Thyroid gland (tissue), 4 donors: Measurements from ENCODE around the gene ATF5.

Experiments used
- CTCF ChIP-seq, 6 experiments: fragments of 200-600 bp in 3 of 6; fragments of 450-650 bp in 3 of 6; sonication (generic) in 3 of 6; IDR thresholded peaks; one replicate each; pipeline ENCODE4 v1.5.1; 2016 to 2019; ENCODE audit warnings: antibody characterized with exemption in 6 of 6, mild to moderate bottlenecking in 2 of 6, inconsistent platforms in 1 of 6, moderate library complexity in 1 of 6
- POLR2A ChIP-seq, 2 donors: fragments of 450-650 bp; IDR thresholded peaks; one replicate each; pipeline ENCODE4 v1.6.1; 2017; ENCODE audit warnings: antibody characterized with exemption in 2 of 2, mild to moderate bottlenecking in 2 of 2, moderate library complexity in 1 of 2

GRCh38 chr19:49887037-49887664 lies 41.9 kb upstream of the ATF5 start:
- TF ChIP-seq POLR2A (IDR thresholded peaks at IDR 0.05) (no peak), CTCF (IDR thresholded peaks at IDR 0.05) (no peak)
